Stimulated activated CD4-positive, alpha-beta T cell treated with anti-CD3 and anti-CD28 coated beads, Interleukin-12 subunit alpha, Interleukin-12 subunit beta, amount 100 ng/mL, for 4 hours (primary cell): ENCODE data around the gene NAALADL2.

ENCODE experiments used
- DNase-seq: peaks from one replicate; pipeline ENCODE4 v3.0.0-alpha.2; 2020

The NAALADL2 gene

GRCh38 chr3:174859114-174859735 lies at the start of gene NAALADL2:
TSS of gene NAALADL2 (plus strand) at chr3:174859334.
- DNase-seq, result no peak

GRCh38 chr3:174810254-174810653 lies 48.9 kb upstream of the NAALADL2 start:
- no peak for DNase-seq

- DNase-seq, result no peak
These were observed 46.8 kb upstream of the NAALADL2 start for GRCh38 chr3:174812172-174812862.

- DNase-seq, result no peak
These were observed 43.4 kb upstream of the NAALADL2 start for GRCh38 chr3:174815750-174816149.

GRCh38 chr3:174820885-174821284 lies 38.2 kb upstream of the NAALADL2 start:
- no peak for DNase-seq

GRCh38 chr3:174821477-174821876 lies 37.7 kb upstream of the NAALADL2 start:
- DNase-seq, result no peak

- no peak for DNase-seq
These were observed 36.8 kb upstream of the NAALADL2 start for GRCh38 chr3:174822320-174822719.

GRCh38 chr3:174826069-174826468 lies 33.1 kb upstream of the NAALADL2 start:
- DNase-seq, result no peak

- DNase-seq, result no peak
These were observed 14.4 kb upstream of the NAALADL2 start for GRCh38 chr3:174844746-174845145.

GRCh38 chr3:174846055-174846454 lies 13.1 kb upstream of the NAALADL2 start:
- DNase-seq, result no peak

GRCh38 chr3:174854987-174855386 lies 4.1 kb upstream of the NAALADL2 start:
- DNase-seq, result no peak

GRCh38 chr3:174857301-174857700 lies 1.8 kb upstream of the NAALADL2 start:
- DNase-seq, result no peak

- no peak for DNase-seq
These were observed 781 bp upstream of the NAALADL2 start for GRCh38 chr3:174858353-174858752.

- DNase-seq, result no peak
These were observed 622 bp downstream of the NAALADL2 start for GRCh38 chr3:174859756-174860155.

GRCh38 chr3:174862101-174862500 lies 3.0 kb downstream of the NAALADL2 start:
- no peak for DNase-seq

- DNase-seq, result no peak
These were observed 3.5 kb downstream of the NAALADL2 start for GRCh38 chr3:174862666-174863065.

- no peak for DNase-seq
These were observed 4.4 kb downstream of the NAALADL2 start for GRCh38 chr3:174863488-174863887.

- DNase-seq, result no peak
These were observed 10.3 kb downstream of the NAALADL2 start for GRCh38 chr3:174869448-174869847.

GRCh38 chr3:174873832-174874657 lies 14.9 kb downstream of the NAALADL2 start:
- DNase-seq, result no peak

GRCh38 chr3:174882789-174883188 lies 23.7 kb downstream of the NAALADL2 start:
- no peak for DNase-seq

- no peak for DNase-seq
These were observed 24.9 kb downstream of the NAALADL2 start for GRCh38 chr3:174883881-174884675.

- no peak for DNase-seq
These were observed 25.8 kb downstream of the NAALADL2 start for GRCh38 chr3:174884776-174885568.
